Measurements from ENCODE around the gene RB1.

Gene RB1

GRCh38 chr13:48526286-48526685 lies 222.7 kb downstream of the RB1 start:
- DNase-seq (ENCODE audit: low read depth in 2 of 3, low spot score in 2 of 3) = no peak

GRCh38 chr13:48527955-48528354 lies 224.4 kb downstream of the RB1 start:
- no peak for DNase-seq (ENCODE audit: low read depth in 2 of 3, low spot score in 2 of 3)

- DNase-seq (ENCODE audit: low read depth in 2 of 3, low spot score in 2 of 3) = no peak
Measured at GRCh38 chr13:48528720-48529119, 225.2 kb downstream of the RB1 start.

GRCh38 chr13:48530833-48531232 lies 227.3 kb downstream of the RB1 start:
- no peak for DNase-seq (ENCODE audit: low read depth in 2 of 3, low spot score in 2 of 3)
